ENCODE results near the gene DIAPH2.

The DIAPH2 gene

DNA sequence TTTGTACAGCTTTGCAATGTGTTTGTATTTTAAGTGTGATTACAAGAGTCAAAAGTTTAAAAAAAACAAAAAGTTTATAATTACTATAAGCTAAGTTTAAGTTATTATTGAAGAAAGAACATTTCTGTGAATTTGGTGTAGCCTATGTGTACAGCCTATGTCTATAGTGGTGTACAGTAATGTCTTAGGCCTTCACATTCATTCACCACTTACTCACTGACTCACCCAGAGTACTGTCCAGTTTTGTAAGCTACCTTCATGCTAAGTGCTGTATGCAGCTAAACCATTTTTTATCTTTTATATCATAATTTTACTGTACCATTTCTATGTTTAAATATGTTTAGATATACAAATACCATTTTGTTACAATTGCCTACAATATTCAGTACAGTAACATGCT, 381.3 kb downstream of the DIAPH2 start:
- DNase-seq = no peak

DNA sequence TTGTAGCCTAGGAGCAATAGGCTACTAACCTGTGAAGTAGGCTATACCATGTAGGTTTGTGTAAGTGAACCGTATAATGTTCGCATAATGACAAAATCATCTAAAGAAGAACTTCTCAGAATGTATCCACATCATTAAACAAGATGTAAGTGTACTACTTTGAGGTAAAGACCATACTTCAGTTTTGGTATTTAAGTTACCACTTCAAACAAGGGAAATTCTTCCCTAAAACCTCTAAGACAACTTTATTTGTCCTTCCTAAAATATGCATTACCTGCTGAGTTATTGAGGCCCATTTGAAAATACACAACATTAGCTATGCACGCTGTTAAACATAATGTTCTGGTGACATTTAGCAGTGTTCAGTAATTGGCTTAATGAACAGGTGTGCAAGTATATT, 381.7 kb downstream of the DIAPH2 start:
- no peak for DNase-seq

DNA sequence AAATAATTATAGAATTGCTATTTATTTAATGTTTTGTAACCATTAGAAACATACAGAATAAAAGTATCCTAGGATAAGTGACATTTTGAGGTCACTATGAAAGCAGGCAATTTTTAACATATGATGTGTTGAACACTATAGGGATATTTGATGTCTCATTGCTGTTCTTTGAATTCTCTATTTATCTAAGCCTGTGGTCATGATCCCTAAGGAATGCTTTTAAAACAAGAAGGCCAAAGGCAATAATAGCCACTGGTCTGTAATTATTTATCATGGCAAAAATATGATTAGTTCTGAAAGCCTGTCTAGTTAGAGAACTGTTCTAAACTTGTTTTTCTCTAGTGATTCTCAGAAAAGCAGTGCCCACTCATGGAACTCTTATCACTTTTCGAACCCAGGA, 385.7 kb downstream of the DIAPH2 start:
- no peak for DNase-seq

DNA sequence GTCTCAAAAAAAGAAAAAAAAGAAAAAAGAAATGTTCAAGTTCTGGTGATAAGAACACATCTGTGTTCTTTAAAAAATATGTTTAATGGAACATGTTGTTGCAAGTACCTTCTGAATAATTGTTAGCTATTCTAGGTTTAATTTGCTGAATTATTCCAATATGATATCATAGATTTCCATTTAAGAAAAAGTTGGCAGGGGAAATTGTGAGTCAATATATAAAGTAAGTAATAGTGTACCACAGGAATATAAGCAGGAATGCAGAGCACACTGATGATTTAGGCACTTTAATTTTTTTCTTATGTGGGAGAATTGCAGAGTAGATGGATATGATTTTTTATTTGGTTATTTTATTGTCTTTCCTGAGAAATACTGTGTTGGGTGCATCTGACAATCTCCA, 389.8 kb downstream of the DIAPH2 start:
- no peak for DNase-seq

DNA sequence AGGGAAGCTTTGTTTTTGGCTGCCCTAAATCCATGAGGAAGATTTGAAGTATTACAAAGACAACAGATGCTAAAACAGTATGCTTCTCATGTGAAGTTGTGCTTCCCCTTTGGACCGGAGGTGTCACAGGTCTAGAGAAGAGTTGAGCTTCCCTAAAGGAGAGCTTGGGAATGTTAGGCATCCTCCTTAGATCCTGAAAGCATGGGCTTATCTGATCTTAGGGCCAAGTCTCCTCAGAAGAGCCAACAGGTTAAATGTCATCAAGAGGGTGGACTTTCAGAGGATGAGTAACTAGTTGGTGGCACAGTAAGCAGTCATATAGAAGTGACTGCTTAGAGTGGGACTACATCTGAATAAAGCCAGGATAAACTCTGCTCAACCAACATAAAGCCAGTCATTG, 404.5 kb downstream of the DIAPH2 start:
- DNase-seq = no peak

DNA sequence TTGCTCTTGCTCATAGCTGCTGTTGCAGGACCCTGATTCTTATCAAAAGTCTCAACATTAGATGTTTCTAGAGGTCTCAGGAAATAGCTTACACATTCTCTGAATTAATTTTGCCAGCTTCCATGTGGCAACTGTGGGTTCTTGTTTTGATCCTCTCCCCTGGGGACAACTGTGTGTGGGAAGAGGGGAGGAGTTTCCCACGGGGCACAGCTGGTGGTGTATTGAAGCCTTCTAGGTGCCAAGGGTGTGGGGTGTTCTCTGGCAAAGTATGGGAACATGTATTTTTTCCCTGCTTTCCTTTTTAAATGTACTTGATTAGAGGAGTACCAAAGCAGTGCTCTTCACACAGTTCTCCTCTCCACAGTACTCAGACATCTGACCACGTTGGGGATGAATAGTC, 411.7 kb downstream of the DIAPH2 start:
- no peak for DNase-seq

DNA sequence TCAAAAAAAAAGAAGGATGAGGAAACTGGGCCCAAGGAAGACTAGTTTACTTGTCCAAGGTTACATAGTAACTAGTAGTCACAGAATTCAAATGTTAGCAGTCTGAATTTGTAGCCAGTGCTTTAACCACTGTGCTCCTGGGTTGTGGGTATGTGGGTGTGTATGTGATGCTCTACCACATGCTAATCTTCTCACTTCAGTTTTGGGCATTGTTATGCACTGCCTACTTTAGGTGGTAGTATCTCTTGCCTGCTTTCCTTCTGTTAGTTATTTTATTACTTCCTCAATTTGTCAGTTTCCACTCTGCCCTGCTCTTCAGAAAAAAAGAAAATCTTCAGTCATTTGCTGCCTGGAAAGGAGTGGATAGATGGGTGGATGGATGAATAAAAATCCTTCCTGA, 418.3 kb downstream of the DIAPH2 start:
- DNase-seq = no peak

DNA sequence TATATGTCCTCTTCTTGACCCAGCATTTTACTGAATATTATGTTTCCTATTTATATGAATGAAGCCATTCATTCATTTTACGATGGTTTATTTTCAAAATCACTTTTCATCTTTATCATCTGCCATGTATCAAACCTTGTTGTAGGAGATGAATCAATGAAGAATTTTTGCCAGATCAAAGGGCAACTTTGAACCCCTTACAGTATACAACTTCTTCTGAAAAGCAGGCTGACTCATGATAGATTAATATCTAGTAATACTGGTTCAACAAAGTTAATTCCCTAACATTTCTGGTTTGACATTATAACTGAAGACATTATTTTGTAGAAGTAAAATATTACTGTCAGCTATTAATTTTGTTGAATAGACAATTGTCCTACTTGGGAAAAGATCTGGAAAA, 425.1 kb downstream of the DIAPH2 start:
- no peak for DNase-seq

DNA sequence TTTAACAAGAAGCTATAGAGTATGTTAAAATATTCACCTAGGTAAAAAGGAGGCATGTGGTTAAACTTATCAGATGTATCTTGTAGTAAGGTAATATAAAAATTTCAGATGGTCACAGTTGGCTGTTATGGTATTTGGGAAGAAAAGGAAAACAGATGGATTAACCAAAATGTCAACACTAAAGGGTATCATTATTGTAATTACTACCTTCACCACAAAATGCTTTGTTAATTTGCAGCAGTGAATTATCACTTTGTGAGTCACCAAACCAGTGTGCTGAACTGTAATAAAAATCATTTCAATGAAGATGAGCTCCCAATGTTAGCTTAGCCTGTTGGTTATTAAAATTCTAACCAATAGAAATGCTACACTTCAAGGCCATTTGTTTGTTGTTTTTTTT, 432.9 kb downstream of the DIAPH2 start:
- DNase-seq = no peak

DNA sequence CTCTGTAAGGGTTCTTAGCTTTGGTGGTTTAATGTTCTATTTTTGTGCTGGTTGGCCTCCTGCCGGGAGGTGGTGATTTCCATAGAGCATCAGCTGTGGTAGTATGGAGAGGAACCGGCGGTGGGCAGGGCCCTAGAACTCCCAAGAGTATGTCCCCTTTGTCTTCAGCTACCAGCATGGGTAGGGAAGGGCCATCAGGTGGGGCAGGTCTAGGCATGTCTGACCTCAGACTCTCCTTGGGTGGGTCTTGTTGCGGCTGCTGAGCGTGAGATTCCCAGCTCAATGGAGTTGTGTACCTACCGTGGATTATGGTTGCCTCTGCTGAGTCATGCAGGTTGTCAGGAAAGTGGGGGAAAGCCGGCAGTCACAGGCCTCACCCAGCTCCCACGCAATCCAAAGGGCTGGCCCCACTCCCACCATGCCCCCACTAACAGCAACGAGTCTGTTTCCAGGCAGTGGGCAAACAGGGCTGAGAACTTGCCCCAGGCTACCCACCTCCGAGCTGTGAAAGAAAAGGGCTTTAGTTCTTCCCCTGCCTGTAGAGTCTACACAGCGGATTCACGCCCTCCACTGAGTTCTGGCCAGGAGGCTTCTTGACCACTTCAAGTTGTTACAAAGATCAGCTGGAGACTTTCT, 434.9 kb downstream of the DIAPH2 start:
- no peak for DNase-seq

DNA sequence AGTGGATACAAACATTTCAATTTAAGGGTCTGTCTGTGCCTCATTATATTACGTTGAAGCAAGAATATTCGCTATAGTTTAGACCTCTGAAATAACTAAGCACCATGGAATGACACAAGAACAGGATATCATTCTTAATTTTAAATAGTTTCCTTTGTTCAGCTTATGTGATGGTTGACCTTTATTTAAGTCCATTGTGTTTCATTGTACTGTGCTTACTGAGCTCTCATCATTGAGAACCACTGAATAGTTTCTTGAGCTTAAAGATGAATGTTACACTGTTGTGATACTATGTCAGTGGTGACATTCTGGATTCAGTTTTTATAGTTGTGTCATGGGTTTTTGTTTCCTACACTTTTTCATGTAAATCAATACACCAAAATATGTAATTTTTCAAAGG, 438.4 kb downstream of the DIAPH2 start:
- no peak for DNase-seq

DNA sequence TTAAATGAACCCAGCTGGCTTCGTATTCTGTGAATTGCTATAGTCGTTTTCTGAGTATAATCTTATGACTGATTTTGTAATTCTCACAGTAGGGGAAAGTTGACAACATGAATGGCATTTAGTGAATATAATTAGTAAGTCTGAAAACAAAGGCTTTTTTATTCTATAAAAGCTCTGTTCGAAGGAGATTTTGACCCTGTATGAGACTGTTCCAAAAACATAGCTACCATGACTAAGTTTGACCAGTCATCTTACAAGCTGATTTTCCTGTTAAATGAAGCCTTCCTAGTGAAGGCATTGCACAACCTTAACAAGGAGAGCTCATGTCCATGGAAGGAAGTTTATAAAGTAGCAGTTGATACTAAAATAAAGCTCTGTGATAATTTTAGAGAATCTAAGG, 441.4 kb downstream of the DIAPH2 start:
- no peak for DNase-seq

DNA sequence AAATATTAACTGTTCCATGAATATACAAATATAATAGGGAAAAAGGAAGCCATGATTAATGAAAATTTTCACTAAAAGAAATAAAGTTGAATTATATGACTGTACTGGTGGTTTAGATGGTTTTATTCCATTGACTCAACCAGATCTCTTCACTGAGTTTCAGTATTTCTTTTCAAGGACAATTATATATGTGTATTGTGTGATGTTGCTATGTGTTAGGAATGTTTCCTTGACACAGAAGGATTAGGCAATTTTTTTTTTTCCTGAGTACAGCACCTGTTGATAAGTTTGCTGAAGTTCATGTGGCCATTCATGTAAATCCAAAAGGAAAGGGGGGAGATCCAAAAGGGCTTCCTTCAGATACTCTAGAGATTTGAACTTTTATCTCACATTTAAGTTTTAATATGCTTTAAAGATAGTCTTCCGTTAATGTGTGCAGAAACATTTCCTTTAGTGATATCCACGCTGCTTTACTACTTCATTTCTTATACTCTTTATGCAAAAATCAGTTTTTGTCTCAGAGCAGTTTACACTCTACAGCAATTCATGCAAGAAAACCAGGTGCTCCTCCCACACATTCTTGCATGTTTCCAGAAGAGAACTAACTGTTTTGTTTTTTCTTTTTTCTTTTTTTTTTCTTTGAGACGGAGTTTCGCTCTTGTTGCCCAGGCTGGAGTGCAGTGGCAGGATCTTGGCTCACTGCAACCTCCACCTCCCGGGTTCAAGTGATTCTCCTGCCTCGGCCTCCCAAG, 448.2 kb downstream of the DIAPH2 start:
- no peak for DNase-seq

DNA sequence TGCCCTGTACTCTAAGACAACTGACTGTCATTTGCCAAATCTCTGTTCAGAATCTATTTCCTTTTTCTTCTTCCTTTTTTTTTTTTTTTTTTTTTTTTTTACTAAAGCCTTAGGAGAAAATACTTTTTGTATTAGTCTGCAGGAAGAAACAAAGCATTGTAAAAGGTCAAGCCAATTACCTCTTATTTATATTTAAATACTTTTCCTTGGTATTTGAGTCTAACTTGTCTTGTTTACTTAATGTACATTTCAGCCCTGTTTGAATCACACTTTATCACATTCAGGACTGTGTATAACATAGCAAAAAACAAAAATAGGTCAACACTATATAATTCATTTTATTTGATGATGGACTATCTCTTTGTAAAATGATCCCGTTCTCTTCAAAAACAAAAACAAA, 461.3 kb downstream of the DIAPH2 start:
- DNase-seq = no peak

DNA sequence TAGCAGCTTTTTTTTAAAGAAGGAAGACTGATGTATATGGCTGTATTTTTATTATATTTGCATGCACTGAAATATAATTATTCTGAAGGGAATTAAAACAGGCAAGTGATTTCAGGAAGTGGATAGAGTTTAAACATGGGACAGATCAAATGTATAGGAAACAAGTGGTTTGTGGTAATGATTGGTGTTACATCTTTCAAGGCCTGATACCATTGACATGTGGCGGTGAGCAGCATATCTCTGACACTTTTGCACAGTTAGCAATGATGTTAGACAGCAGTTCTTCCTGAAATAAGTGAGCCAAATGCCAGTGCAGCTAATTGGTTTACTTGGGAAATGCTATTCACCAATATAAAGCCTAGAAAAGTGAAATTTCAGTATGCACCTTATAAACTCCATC, 471.2 kb downstream of the DIAPH2 start:
- DNase-seq = no peak

DNA sequence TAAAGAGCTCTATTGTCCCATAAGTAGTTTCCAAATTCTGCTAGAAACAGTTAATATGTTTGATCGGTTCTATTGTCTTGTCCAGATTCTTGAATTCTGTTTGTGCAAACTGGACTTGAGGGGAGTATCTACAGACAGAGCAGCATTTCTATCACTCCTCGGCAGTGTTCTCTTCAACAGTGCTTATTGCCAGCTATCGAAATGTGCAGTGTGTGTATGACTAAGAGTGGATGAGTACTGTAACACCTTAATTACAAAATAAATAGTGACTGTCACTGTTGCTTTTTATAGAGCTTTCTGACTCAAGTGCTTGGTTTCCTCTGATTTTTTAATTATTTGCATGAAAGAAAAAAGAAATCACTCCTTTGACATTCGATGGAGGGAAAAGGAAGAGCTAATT, 473.6 kb downstream of the DIAPH2 start:
- no peak for DNase-seq

DNA sequence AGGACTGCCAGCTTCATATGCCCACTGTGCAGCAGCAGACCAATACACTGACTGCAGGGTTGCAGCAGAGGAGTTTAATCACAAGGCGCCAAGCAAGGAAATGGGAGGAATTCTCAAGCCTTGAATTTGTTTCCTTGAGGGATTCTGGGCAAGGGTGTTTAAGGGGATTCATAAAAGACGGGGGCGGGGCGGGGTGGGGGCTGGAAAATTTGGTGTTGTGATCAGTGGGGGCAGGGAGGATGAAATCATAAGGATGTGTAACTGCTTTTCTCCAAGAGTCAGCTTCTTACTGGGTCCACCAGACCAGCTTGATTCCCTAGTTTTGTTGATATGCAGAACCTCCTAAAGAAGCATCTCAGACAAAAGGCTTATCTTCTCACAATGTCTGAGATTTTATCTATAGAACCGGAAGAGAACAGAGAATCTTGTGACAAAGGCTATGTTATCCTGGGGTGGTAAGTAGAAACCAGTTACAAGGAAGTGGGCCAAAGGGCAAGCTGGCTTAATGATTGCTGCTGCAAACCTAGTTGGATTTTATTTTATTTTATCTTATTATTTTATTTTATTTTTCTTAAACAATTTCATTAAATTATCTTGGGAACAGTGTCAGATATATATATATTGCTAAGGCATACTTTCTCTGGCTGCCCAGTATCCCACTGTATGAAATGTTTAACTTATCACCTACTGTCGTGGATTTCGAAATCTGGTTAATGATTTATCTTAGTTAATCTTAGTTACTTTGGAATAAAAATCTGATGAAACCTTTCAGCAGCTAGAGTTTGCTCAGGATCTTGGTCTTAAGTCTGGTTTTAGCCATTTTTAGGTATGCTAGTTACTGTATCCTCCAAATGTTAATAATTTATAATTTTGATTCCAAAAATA, 475.5 kb downstream of the DIAPH2 start:
- no peak for DNase-seq

DNA sequence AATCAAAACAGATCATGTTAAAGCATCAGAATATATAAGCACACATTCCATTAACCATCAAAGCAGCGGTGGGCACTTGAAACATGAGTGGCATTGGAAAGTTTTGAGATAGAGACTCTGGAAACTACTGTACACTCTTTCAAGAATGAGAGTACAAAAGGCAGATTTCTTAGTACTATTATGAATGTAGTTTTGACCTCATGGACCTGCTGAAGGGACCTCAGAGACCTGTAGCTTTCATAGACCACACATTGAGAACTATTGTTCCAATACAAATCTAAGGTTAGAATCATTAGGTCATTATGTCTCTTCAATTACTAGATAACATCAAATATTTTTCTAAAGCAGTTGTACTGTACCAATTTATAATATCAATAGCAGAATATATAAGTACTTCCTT, 482.7 kb downstream of the DIAPH2 start:
- no peak for DNase-seq

DNA sequence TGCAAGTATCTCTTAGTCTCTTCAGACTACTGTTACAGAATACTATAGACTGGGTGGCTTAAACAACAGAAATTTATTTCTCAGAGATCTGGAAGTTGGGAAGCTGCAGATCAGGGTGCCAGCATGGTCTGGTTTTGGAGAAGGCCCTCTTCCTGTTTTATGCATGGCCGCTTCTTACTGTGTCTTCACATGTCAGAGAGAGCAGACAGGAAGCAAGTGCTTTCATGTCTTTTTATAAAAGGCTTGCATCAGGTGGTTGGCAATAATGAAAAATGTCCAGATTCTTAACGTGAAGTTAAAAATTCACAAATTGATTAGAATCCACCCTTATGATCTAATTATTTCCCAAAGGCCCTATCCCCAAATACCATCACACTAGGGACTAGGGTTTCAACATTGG, 484.0 kb downstream of the DIAPH2 start:
- DNase-seq = no peak

DNA sequence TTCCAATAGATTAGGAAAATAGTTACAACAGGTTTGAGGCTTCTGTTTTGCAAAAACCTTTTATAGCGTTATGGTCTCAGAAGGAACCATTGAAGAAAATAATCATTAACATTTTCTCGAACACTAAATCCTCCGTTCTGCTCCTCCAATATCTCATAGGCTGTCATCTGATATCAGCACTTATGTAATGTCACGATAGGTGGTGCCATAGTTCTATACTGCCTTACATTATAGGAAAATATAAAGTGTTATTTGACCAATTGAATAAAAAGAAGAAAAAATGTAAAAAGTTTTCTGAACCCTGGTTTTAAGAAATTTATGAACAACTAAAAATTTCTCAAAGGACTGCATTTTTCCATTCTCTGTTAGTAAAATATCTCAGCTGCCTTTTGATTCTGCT, 490.5 kb downstream of the DIAPH2 start:
- DNase-seq = no peak

DNA sequence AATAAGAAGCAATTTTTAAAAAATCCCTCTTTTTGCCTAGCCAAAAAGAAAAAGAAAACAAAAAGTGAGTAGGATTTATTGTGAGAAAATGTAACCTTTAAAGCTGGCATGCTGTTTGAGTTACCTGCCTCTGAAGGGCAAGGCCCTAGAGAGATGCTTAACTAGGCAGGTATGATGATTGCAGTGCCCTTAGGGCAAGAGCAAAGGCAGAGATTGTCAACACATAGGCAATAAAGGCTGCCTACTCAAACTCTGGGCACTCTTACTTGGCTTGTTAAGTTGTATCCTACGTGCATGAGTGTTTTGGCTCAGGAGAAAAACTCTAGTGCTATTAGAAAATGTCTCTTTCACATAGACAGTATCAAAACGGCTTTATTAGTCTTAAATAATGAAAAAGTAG, 505.0 kb downstream of the DIAPH2 start:
- DNase-seq = no peak

DNA sequence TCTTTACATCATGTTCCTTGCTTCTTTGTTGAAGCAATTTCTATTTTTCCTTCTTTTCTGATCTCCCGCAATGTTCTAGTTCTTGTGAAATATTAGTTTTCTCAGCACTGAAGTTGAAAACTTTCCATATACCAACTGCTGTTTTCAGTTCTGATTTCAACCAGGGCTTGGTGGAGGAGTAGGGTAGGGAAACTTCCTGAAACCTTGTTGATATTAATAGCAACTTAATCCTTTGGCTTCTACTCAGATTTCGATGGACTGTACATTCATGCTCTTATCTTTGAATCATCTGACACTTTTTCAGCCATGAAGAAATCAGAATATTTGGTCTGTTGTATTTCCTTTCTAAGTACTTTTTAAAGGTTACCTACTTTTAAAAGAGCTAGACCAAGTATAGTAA, 514.9 kb downstream of the DIAPH2 start:
- no peak for DNase-seq

DNA sequence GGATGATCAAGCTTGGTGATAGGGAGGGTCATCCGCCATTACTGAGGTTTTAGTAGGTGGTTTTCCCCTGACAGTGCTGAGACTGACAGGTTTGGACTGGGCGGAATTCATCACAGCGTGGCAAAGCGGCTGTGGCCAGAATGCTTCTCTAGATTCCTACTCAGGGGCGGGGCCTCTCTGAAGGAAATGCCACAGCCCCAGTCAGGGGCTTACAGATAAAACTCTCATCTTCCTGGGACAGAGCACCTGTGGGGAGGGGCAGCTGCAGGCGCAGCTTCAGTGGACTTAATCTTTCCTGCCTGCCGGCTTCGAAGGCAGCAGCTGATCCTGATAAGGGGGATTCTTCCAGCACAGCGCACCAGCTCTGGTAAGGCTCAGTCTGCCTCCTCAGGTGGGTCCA, 515.8 kb downstream of the DIAPH2 start:
- DNase-seq = no peak

DNA sequence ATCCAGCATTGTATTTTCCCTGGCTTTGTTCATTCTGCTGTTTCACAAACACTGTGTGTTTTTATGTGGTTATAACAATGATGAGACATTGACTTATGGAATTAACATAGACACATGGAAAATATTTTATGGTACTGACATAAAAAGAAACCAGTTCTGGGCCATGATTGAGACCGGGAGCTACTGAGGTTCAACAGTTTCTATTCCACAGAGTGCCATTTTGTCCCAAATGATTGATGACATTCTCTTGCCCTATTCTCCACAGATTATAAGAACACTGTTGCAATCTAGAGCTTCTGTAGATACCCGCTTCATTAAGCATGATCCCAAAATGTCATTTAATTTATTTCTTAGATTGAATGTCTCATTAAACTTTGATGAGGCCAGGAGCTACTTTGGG, 525.9 kb downstream of the DIAPH2 start:
- no peak for DNase-seq

All from NCI-H187 treated with DMSO at 0.1 percent for 48 hours (cell line).